Activated T-cell treated with anti-CD3 and anti-CD28 coated beads for 48 hours (primary cell): ENCODE data around the gene SEMA6B.
"Not testable (repeated sequence)": the region's sequence is repeated elsewhere in the genome, so short reads cannot be mapped to it uniquely, and the experiment has no call there.

Experiments used
- DNase-seq: peaks from one replicate; pipeline ENCODE4 v3.0.0-alpha.2; 2020; ENCODE audit warnings: low read depth

SEMA6B gene

GRCh38 chr19:4570916-4571304, 11.4 kb upstream of the SEMA6B start:
- DNase-seq, result no peak

- DNase-seq, result no peak
Observed at GRCh38 chr19:4570402-4570801, 10.9 kb upstream of the SEMA6B start.

- DNase-seq, result no peak
Observed at GRCh38 chr19:4568886-4569285, 9.4 kb upstream of the SEMA6B start.

GRCh38 chr19:4567584-4568071, 8.1 kb upstream of the SEMA6B start:
- DNase-seq, result peak; percentile 54

GRCh38 chr19:4566402-4567051, 7.0 kb upstream of the SEMA6B start:
- no peak for DNase-seq

GRCh38 chr19:4563562-4563961, 4.1 kb upstream of the SEMA6B start:
- not testable (repeated sequence) for DNase-seq

GRCh38 chr19:4562085-4562484, 2.6 kb upstream of the SEMA6B start:
- not testable (repeated sequence) for DNase-seq

- DNase-seq, result peak; percentile 42
Observed at GRCh38 chr19:4557971-4558941, 1.2 kb downstream of the SEMA6B start.

- DNase-seq, result no peak
Observed at GRCh38 chr19:4557144-4557970, 2.1 kb downstream of the SEMA6B start.

GRCh38 chr19:4556597-4557127, 2.8 kb downstream of the SEMA6B start:
- DNase-seq, result peak; percentile 44

- DNase-seq, result no peak
Observed at GRCh38 chr19:4555657-4556561, 3.6 kb downstream of the SEMA6B start.

GRCh38 chr19:4554717-4555116, 4.8 kb downstream of the SEMA6B start:
- no peak for DNase-seq

- DNase-seq, result no peak
Observed at GRCh38 chr19:4553775-4554174, 5.7 kb downstream of the SEMA6B start.

- no peak for DNase-seq
Observed at GRCh38 chr19:4553092-4553695, 6.3 kb downstream of the SEMA6B start.

GRCh38 chr19:4552525-4552819, 7.0 kb downstream of the SEMA6B start:
- DNase-seq, result no peak

- no peak for DNase-seq
Observed at GRCh38 chr19:4550479-4551050, 8.9 kb downstream of the SEMA6B start.

- DNase-seq, result no peak
Observed at GRCh38 chr19:4550018-4550417, 9.5 kb downstream of the SEMA6B start.

- no peak for DNase-seq
Observed at GRCh38 chr19:4548238-4548584, 11.3 kb downstream of the SEMA6B start.

GRCh38 chr19:4547303-4548237, 11.9 kb downstream of the SEMA6B start:
- peak; percentile 21 for DNase-seq
